ENCODE results near the gene PRDM12. TPM values are rescaled to one million over a fixed set of nuclear protein-coding genes. Genes with fewer than 3 reads are reported as not detected.

Gene PRDM12
- total and polyA plus RNA-seq, 12 donors: 0.01 TPM; not detected in 11

DNA sequence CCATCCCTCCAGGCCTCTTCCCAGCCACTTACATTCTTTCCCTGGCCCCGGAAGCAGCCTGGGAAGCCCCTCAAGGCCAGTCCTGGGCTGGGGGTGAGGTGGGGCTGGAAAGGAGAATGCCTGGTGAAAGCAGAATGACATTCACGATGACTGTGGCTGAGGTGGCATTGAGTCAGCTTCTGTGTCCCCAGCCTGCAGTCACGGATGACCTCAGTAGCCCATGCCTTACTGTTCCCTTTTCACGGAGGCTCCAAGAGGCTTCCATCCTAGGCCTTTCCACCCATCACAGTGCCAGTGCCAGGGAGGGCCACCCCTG, 2.7 kb downstream of the PRDM12 start:
- WGBS, 2 donors: 60 to 63% methylated on average over 4 of the region's 4 CpGs

DNA sequence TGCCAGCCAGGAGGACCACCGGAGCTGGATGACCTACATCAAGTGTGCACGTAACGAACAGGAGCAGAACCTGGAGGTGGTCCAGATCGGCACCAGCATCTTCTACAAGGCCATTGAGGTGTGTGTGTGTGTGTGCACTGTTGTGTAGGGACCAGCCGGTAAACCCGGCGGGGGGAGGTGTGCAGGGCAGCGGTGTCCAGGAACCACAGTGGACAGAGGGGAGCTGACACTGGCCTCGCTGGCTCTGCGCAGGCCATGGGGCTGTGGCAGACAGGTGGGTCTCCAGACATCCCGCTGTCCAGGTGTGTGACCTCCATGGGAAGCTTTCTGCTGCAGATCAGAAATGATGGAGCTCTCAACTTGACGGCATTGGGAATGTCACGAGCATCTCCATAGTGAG, 3.8 kb downstream of the PRDM12 start:
- intact Hi-C loops (cut with DNase I): no loop called here
- Histone ChIP-seq H3K9me3 (no peaks in the 10 kb centered on the region), H3K4me3 (no peak overlapping the region), H3K36me3 (no peaks in the 10 kb centered on the region), H3K27me3 (peaks cover 27 to 57% (median 55%) of the 10 kb centered on the region in 7 donors), H3K27ac (no peak overlapping the region), H3K4me1 (peaks cover 11 to 37% (median 32%) of the 10 kb centered on the region in 9 donors)
- WGBS, 2 donors: 91 to 92% methylated on average over 13 of the region's 13 CpGs
- TF ChIP-seq, protein P1, sequence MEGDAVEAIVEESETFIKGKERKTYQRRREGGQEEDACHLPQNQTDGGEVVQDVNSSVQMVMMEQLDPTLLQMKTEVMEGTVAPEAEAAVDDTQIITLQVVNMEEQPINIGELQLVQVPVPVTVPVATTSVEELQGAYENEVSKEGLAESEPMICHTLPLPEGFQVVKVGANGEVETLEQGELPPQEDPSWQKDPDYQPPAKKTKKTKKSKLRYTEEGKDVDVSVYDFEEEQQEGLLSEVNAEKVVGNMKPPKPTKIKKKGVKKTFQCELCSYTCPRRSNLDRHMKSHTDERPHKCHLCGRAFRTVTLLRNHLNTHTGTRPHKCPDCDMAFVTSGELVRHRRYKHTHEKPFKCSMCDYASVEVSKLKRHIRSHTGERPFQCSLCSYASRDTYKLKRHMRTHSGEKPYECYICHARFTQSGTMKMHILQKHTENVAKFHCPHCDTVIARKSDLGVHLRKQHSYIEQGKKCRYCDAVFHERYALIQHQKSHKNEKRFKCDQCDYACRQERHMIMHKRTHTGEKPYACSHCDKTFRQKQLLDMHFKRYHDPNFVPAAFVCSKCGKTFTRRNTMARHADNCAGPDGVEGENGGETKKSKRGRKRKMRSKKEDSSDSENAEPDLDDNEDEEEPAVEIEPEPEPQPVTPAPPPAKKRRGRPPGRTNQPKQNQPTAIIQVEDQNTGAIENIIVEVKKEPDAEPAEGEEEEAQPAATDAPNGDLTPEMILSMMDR (IDR thresholded peaks at IDR 0.05): no peak
- ATAC-seq: no peak
- no peak for DNase-seq

More for the DNA sequence above, 2.7 kb downstream of the PRDM12 start:
- H3K4me3 ChIP-seq: no peak overlapping the region
- TF ChIP-seq, protein P1 (IDR thresholded peaks at IDR 0.05): no peak
- H3K27me3 ChIP-seq: peaks cover 38 to 68% (median 66%) of the 10 kb centered on the region in 7 donors
- no peaks in the 10 kb centered on the region for H3K9me3 ChIP-seq
- peaks cover 17 to 48% (median 42%) of the 10 kb centered on the region in 9 donors for H3K4me1 ChIP-seq
- ATAC-seq (no peak), DNase-seq (no peak)
- H3K27ac ChIP-seq: no peak overlapping the region
- intact Hi-C loops (cut with DNase I): no loop called here
- no peaks in the 10 kb centered on the region for H3K36me3 ChIP-seq

DNA sequence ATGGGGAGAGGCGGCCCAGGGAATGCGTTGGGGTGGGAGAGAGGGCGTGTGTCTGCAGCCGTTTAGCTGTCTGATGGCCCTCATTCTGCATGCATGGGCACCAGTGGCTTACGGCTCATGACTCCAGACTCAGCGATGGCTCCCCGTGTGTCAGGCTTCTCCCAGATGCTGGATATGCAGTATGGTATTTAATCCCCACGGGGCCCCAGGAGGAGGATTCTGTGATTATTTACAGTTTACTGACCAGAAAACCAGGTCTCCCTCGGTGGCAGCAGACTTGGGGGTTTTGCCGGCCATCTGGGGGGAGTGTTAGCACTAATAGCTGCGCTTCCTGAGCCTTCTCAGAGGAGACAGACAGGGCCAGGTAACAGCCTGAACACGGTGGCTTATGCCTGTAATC, 4.3 kb downstream of the PRDM12 start:
- H3K27ac ChIP-seq: no peak overlapping the region
- ATAC-seq (no peak), DNase-seq (no peak)
- 61 to 64% methylated on average over 12 of the region's 12 CpGs for WGBS, 2 donors
- intact Hi-C loops (cut with DNase I): no loop called here
- TF ChIP-seq, protein P1 (IDR thresholded peaks at IDR 0.05): no peak
- peaks cover 7 to 32% (median 27%) of the 10 kb centered on the region in 9 donors for H3K4me1 ChIP-seq
- no peaks in the 10 kb centered on the region for H3K36me3 ChIP-seq
- no peak overlapping the region for H3K4me3 ChIP-seq
- H3K9me3 ChIP-seq: no peaks in the 10 kb centered on the region
- H3K27me3 ChIP-seq: peaks cover 22 to 52% (median 50%) of the 10 kb centered on the region in 7 donors

DNA sequence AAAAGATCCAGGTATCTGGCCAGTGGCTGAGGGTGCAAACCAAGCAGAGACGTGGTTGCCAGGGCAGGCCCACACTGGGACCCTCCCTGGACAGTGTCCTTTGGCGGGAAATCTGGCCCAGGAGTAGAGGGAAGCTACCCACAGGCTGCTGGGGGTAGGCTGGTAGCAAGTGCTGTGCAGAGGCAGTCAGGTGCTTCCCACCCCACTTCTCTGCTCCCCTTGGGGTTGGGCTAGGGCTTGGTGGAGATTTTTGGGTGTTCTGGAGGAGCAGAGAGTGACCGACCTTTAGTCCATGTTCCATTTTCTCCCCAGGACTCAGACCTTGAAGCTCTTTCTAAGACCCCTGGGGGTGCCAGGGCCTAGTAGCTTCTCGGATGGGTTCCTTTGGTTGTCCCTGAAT, 5.6 kb downstream of the PRDM12 start:
- no peaks in the 10 kb centered on the region for H3K9me3 ChIP-seq
- peak in 1 of 8 donors; percentile 11 for ATAC-seq
- TF ChIP-seq, protein P1 (IDR thresholded peaks at IDR 0.05): no peak
- peaks cover 9 to 39% (median 37%) of the 10 kb centered on the region in 7 donors for H3K27me3 ChIP-seq
- no peak overlapping the region for H3K27ac ChIP-seq
- 73 to 84% methylated on average over 4 of the region's 4 CpGs for WGBS, 2 donors
- H3K36me3 ChIP-seq: no peaks in the 10 kb centered on the region
- H3K4me3 ChIP-seq: no peak overlapping the region
- H3K4me1 ChIP-seq: peaks cover 6 to 19% (median 15%) of the 10 kb centered on the region in 9 donors
- no peak for DNase-seq
- intact Hi-C loops (cut with DNase I): no loop called here

Measured in heart right ventricle (tissue), 16 donors.